Ammon's horn (tissue), 1 donor: ENCODE data around the gene NOP56.

Source experiments
- DNase-seq: peaks from one replicate; pipeline ENCODE4 v3.0.0-alpha.2; 2016; ENCODE audit warnings: low spot score

The NOP56 gene

GRCh38 chr20:2651772-2652723, at the start of gene NOP56:
Gene NOP56, plus strand, starts transcription at chr20:2652632. Its CDS starts 29 bp downstream, at chr20:2652661.
- DNase-seq: peak; percentile 91

GRCh38 chr20:2602746-2603145, 49.7 kb upstream of the NOP56 start:
- DNase-seq: no peak

- no peak for DNase-seq
These were observed 48.5 kb upstream of the NOP56 start for GRCh38 chr20:2603816-2604505.

GRCh38 chr20:2604506-2604835, 48.0 kb upstream of the NOP56 start:
- no peak for DNase-seq

GRCh38 chr20:2606507-2607006, 45.9 kb upstream of the NOP56 start:
- no peak for DNase-seq

GRCh38 chr20:2610326-2610725, 42.1 kb upstream of the NOP56 start:
- DNase-seq: no peak

GRCh38 chr20:2610941-2611720, 41.3 kb upstream of the NOP56 start:
- DNase-seq: no peak

- no peak for DNase-seq
These were observed 40.4 kb upstream of the NOP56 start for GRCh38 chr20:2612073-2612472.

- no peak for DNase-seq
These were observed 35.8 kb upstream of the NOP56 start for GRCh38 chr20:2616634-2617033.

- DNase-seq: no peak
These were observed 35.2 kb upstream of the NOP56 start for GRCh38 chr20:2617099-2617714.

- no peak for DNase-seq
These were observed 33.6 kb upstream of the NOP56 start for GRCh38 chr20:2618815-2619214.

GRCh38 chr20:2619337-2619736, 33.1 kb upstream of the NOP56 start:
- DNase-seq: no peak

GRCh38 chr20:2619961-2620595, 32.4 kb upstream of the NOP56 start:
- no peak for DNase-seq

GRCh38 chr20:2624190-2624589, 28.2 kb upstream of the NOP56 start:
- DNase-seq: no peak

GRCh38 chr20:2625062-2625461, 27.4 kb upstream of the NOP56 start:
- no peak for DNase-seq

- no peak for DNase-seq
These were observed 25.4 kb upstream of the NOP56 start for GRCh38 chr20:2626853-2627541.

- no peak for DNase-seq
These were observed 21.2 kb upstream of the NOP56 start for GRCh38 chr20:2631228-2631627.

GRCh38 chr20:2633381-2633780, 19.1 kb upstream of the NOP56 start:
- no peak for DNase-seq

- no peak for DNase-seq
These were observed 15.2 kb upstream of the NOP56 start for GRCh38 chr20:2637246-2637645.

GRCh38 chr20:2640260-2640659, 12.2 kb upstream of the NOP56 start:
- no peak for DNase-seq

- no peak for DNase-seq
These were observed 11.5 kb upstream of the NOP56 start for GRCh38 chr20:2640899-2641298.
